ENCODE results near the gene LUC7L3. TPM values are rescaled to one million over a fixed set of nuclear protein-coding genes. Genes with fewer than 3 reads are reported as not detected.
A peak's percentile ranks its signal among the peaks of the same experiment; 100 is the strongest.

LUC7L3 gene
- total and polyA plus RNA-seq, 2 of the 13 experiments (the other 11 are each of a cell fraction or from before 2014, with no cell fraction given): 108 to 120 TPM

DNA sequence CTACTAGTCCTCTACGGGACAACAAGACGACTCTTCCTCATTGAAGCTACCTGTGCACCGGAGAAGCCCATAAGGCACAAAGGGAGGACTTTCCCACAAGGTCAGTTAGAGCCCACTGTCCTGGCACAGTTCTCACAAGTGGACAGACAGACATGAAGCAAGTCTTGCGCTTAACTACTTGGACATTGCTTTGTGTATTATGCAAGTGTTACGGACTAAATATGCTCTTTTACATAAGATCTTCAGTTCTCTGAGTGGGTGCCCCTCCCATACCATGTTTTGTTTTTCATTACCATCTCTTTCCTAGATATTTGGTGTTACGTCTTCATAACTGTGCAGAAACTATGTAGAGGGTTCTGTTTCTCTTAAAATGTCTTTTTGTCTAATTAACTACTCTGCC, 29.8 kb downstream of the LUC7L3 start:
- POLR2A ChIA-PET: no interaction called here
- in situ Hi-C loops (cut with HindIII; ENCODE audit: extremely low pct_ligation_motif_present, low pct_unique_long_range_greater_than_20kb): no loop called here
- FAIRE-seq: no peak

DNA sequence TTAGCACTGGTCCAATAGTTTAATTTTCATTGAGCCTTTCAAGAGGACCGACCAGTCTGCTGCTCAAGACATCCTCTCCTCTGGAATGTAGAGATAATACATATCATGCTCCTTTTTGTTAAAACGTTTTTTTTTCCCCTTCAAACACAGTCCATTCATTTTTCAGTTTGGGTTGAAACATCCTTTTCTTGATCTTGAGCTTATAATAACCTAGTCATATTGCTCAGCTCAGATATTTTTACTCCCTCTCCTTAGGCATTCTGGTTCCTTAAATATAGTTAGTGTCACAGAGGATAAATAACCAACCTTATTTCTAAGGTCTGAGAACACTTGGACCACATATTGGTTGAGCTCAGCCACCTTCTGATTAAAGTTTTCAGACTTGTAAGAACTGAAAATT, 35.1 kb downstream of the LUC7L3 start:
- Histone ChIP-seq H3K36me3 (replicated peaks in 1 of 2; ENCODE audit: control insufficient read depth in 1 of 2, insufficient read depth in 2 of 2, low read length in 2 of 2) (peaks cover 13 to 33% of the 10 kb centered on the region in 2 experiments), H3K9ac (ENCODE audit: insufficient read depth, low read depth, low read length) (no peak overlapping the region), H3K4me1 (ENCODE audit: insufficient read depth, low read length) (peaks cover 31% of the 10 kb centered on the region), H3K27ac (ENCODE audit: extremely low read length, insufficient read depth, low read length) (no peak overlapping the region), H4K20me1 (ENCODE audit: insufficient read depth, low read length) (no peaks in the 10 kb centered on the region), H3K79me2 (ENCODE audit: insufficient read depth, low read length) (no peaks in the 10 kb centered on the region), H3K4me2 (ENCODE audit: low read depth, low read length) (no peak overlapping the region), H3K4me3 (replicated peaks in 1 of 3; ENCODE audit: insufficient read depth in 1 of 3, low read depth in 2 of 3, low read length in 3 of 3) (no peak overlapping the region), H2AFZ (ENCODE audit: low read length) (no peak overlapping the region), H3K27me3 (ENCODE audit: control insufficient read depth in 1 of 2, insufficient read depth in 2 of 2, low read length in 2 of 2) (no peaks in the 10 kb centered on the region), H3K9me3 (ENCODE audit: low read length) (no peaks in the 10 kb centered on the region)
- no peak for DNase-seq (ENCODE audit: low spot score)
- ATAC-seq: no peak
- in situ Hi-C loops (cut with HindIII; ENCODE audit: extremely low pct_ligation_motif_present, low pct_unique_long_range_greater_than_20kb) (no loop called here), intact Hi-C loops (cut with micrococcal nuclease; ENCODE audit: unreplicated experiment) (no loop called here)
- POLR2A ChIA-PET: interaction anchor here (3.0 kb wide), 1 partner anchor 11 kb away, joined by 9 read pairs; no protein-coding TSS in a partner anchor
- BruUV-seq (replicated peaks): no TSS peak
- FAIRE-seq: no peak
- CTCF ChIA-PET (ENCODE audit: low intra/inter-chr PET ratio, low total read pairs): no interaction called here
- WGBS (ENCODE audit: low lambda C conversion rate): 53% methylated on average over 2 of the region's 2 CpGs
- TF ChIP-seq POLR2AphosphoS2 (IDR thresholded peaks at IDR 0.05; ENCODE audit: low read depth, low read length): peak; percentile 77; the same call in 1 of the 2 replicates
- TF ChIP-seq, protein P1, sequence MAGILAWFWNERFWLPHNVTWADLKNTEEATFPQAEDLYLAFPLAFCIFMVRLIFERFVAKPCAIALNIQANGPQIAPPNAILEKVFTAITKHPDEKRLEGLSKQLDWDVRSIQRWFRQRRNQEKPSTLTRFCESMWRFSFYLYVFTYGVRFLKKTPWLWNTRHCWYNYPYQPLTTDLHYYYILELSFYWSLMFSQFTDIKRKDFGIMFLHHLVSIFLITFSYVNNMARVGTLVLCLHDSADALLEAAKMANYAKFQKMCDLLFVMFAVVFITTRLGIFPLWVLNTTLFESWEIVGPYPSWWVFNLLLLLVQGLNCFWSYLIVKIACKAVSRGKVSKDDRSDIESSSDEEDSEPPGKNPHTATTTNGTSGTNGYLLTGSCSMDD (CRISPR knock-in tag; IDR thresholded peaks at IDR 0.05): no peak
- no peak for TF ChIP-seq ZNF451 (CRISPR knock-in tag; IDR thresholded peaks at IDR 0.05)
- no peak for TF ChIP-seq HNRNPK (IDR thresholded peaks at IDR 0.05; ENCODE audit: low read depth, low read length, poor library complexity, severe bottlenecking)
- TF ChIP-seq NRL (CRISPR knock-in tag; IDR thresholded peaks at IDR 0.05; ENCODE audit: borderline replicate concordance): no peak
- TF ChIP-seq RBM22 (optimal IDR thresholded peaks at IDR 0.05; ENCODE audit: low read length): peak; percentile 42
- TF ChIP-seq, protein P2, sequence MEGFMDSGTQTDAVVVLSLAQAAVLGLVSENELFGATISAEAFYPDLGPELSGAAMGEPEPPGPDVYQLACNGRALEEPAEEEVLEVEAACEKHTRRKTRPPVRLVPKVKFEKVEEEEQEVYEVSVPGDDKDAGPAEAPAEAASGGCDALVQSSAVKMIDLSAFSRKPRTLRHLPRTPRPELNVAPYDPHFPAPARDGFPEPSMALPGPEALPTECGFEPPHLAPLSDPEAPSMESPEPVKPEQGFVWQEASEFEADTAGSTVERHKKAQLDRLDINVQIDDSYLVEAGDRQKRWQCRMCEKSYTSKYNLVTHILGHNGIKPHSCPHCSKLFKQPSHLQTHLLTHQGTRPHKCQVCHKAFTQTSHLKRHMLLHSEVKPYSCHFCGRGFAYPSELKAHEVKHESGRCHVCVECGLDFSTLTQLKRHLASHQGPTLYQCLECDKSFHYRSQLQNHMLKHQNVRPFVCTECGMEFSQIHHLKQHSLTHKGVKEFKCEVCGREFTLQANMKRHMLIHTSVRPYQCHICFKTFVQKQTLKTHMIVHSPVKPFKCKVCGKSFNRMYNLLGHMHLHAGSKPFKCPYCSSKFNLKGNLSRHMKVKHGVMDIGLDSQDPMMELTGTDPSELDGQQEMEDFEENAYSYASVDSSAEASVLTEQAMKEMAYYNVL (CRISPR knock-in tag; IDR thresholded peaks at IDR 0.05; ENCODE audit: borderline replicate concordance): no peak
- TF ChIP-seq, protein P3, sequence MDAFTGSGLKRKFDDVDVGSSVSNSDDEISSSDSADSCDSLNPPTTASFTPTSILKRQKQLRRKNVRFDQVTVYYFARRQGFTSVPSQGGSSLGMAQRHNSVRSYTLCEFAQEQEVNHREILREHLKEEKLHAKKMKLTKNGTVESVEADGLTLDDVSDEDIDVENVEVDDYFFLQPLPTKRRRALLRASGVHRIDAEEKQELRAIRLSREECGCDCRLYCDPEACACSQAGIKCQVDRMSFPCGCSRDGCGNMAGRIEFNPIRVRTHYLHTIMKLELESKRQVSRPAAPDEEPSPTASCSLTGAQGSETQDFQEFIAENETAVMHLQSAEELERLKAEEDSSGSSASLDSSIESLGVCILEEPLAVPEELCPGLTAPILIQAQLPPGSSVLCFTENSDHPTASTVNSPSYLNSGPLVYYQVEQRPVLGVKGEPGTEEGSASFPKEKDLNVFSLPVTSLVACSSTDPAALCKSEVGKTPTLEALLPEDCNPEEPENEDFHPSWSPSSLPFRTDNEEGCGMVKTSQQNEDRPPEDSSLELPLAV (CRISPR knock-in tag; conservative IDR thresholded peaks at IDR 0.05; ENCODE audit: low read depth): no peak

More for the DNA sequence above, 29.8 kb downstream of the LUC7L3 start:
- 0 out of 2 replicates have a peak, but pooled peaks have one; percentile 36 for TF ChIP-seq POLR2G (IDR thresholded peaks at IDR 0.05; ENCODE audit: low read depth, low read length)
- TF ChIP-seq POLR2AphosphoS5 (IDR thresholded peaks at IDR 0.05; ENCODE audit: low read depth, low read length): 0 out of 2 replicates have a peak, but pooled peaks have one; percentile 8
- 0 out of 2 replicates have a peak, but pooled peaks have one; percentile 29 for TF ChIP-seq GLI4 (CRISPR knock-in tag; IDR thresholded peaks at IDR 0.05; ENCODE audit: borderline replicate concordance)
- no peak for TF ChIP-seq ZNF33B (CRISPR knock-in tag; IDR thresholded peaks at IDR 0.05)
- peak; percentile 87 for TF ChIP-seq RBM22 (optimal IDR thresholded peaks at IDR 0.05; ENCODE audit: low read length)
- no peak for TF ChIP-seq IKZF1 (IDR thresholded peaks at IDR 0.05)
- H3K36me3 ChIP-seq (replicated peaks in 1 of 2; ENCODE audit: control insufficient read depth in 1 of 2, insufficient read depth in 2 of 2, low read length in 2 of 2): peaks cover 32 to 85% of the 10 kb centered on the region in 2 experiments
- no TSS peak for BruUV-seq (replicated peaks)
- ATAC-seq (peak; percentile 26; the same call in 1 of the 3 replicates), DNase-seq (ENCODE audit: low spot score) (no peak)
- no peak overlapping the region for H3K4me2 ChIP-seq (ENCODE audit: low read depth, low read length)
- 97% methylated on average over 6 of the region's 6 CpGs for WGBS (ENCODE audit: low lambda C conversion rate)
- H3K4me3 ChIP-seq (replicated peaks in 1 of 3; ENCODE audit: insufficient read depth in 1 of 3, low read depth in 2 of 3, low read length in 3 of 3): no peak overlapping the region
- H3K27ac ChIP-seq (ENCODE audit: extremely low read length, insufficient read depth, low read length): no peak overlapping the region
- CTCF ChIA-PET (ENCODE audit: low intra/inter-chr PET ratio, low total read pairs): no interaction called here
- intact Hi-C loops (cut with micrococcal nuclease; ENCODE audit: unreplicated experiment): no loop called here
- no peaks in the 10 kb centered on the region for H4K20me1 ChIP-seq (ENCODE audit: insufficient read depth, low read length)
- no peaks in the 10 kb centered on the region for H3K9me3 ChIP-seq (ENCODE audit: low read length)
- H2AFZ ChIP-seq (ENCODE audit: low read length): no peak overlapping the region
- no peak overlapping the region for H3K9ac ChIP-seq (ENCODE audit: insufficient read depth, low read depth, low read length)
- no peaks in the 10 kb centered on the region for H3K4me1 ChIP-seq (ENCODE audit: insufficient read depth, low read length)
- H3K27me3 ChIP-seq (ENCODE audit: control insufficient read depth in 1 of 2, insufficient read depth in 2 of 2, low read length in 2 of 2): no peaks in the 10 kb centered on the region
- H3K79me2 ChIP-seq (ENCODE audit: insufficient read depth, low read length): peaks cover 2% of the 10 kb centered on the region
